GM23338 (cell line): ENCODE data around the gene TMPRSS6. TPM values are rescaled to one million over a fixed set of nuclear protein-coding genes. Genes with fewer than 3 reads are reported as not detected.

ENCODE experiments used
- ATAC-seq: fragments of 200-7000 bp; cut with Tn5 transposase; 3 replicates; pipeline ENCODE4 v1.9.1; 2020
- DNase-seq: peaks from one replicate; pipeline ENCODE4 v3.0.0-alpha.2; 2015; ENCODE audit warnings: low spot score
- H2AFZ ChIP-seq: fragments of 200-600 bp; sonication (generic); 2 replicates; pipeline ENCODE4 v1.8.0; 2016; ENCODE audit warnings: antibody characterized with exemption, mild to moderate bottlenecking, moderate library complexity
- H3F3A ChIP-seq: fragments of 200-600 bp; sonication (generic); replicated peaks from 2 replicates; pipeline ENCODE4 v1.8.0; 2017; ENCODE audit warnings: antibody characterized with exemption, mixed run types, low read depth
- H3K27ac ChIP-seq: fragments of 200-600 bp; sonication (generic); 2 replicates; pipeline ENCODE4 v1.6.1; 2016; ENCODE audit warnings: low read depth
- H3K27me3 ChIP-seq: fragments of 200-600 bp; sonication (generic); 2 replicates; pipeline ENCODE4 v1.8.0; 2016; ENCODE audit warnings: mild to moderate bottlenecking, mixed run types, moderate library complexity; ENCODE audit not compliant: insufficient read depth
- H3K36me3 ChIP-seq: fragments of 200-600 bp; sonication (generic); 2 replicates; pipeline ENCODE4 v1.8.0; 2016; ENCODE audit warnings: mild to moderate bottlenecking; ENCODE audit not compliant: insufficient read depth
- H3K4me1 ChIP-seq: fragments of 200-600 bp; sonication (generic); 2 replicates; pipeline ENCODE4 v1.8.0; 2016; ENCODE audit warnings: mild to moderate bottlenecking, moderate library complexity; ENCODE audit not compliant: insufficient read depth
- H3K4me2 ChIP-seq: fragments of 200-600 bp; sonication (generic); 2 replicates; pipeline ENCODE4 v1.7.1; 2017; ENCODE audit warnings: mixed run types
- H3K4me3 ChIP-seq: fragments of 200-600 bp; sonication (generic); 2 replicates; pipeline ENCODE4 v1.6.1; 2016; ENCODE audit warnings: mixed run types
- H3K79me2 ChIP-seq: fragments of 200-600 bp; sonication (generic); replicated peaks from 2 replicates; pipeline ENCODE4 v1.8.0; 2017; ENCODE audit warnings: mild to moderate bottlenecking; ENCODE audit not compliant: insufficient read depth
- H3K9me2 ChIP-seq: fragments of 200-600 bp; sonication (generic); 2 replicates; pipeline ENCODE4 v1.8.0; 2017; ENCODE audit not compliant: insufficient read depth
- H4K20me1 ChIP-seq: fragments of 200-600 bp; sonication (generic); replicated peaks from 2 replicates; pipeline ENCODE4 v1.8.0; 2017; ENCODE audit warnings: mild to moderate bottlenecking; ENCODE audit not compliant: insufficient read depth
- H3K27ac Mint-ChIP-seq: 2 replicates; pipeline ENCODE4 v1.8.0; 2020; ENCODE audit warnings: inconsistent platforms, mild to moderate bottlenecking, moderate library complexity, mixed read lengths
- H3K27me3 Mint-ChIP-seq: 3 replicates; pipeline ENCODE4 v1.8.0; 2022; ENCODE audit warnings: low read depth, mild to moderate bottlenecking, moderate library complexity, mixed read lengths, inconsistent platforms; ENCODE audit not compliant: insufficient read depth, poor library complexity
- H3K36me3 Mint-ChIP-seq: 3 replicates; pipeline ENCODE4 v1.8.0; 2021; ENCODE audit warnings: low read depth, mild to moderate bottlenecking, inconsistent platforms, moderate library complexity, mixed read lengths
- H3K4me1 Mint-ChIP-seq: 3 replicates; pipeline ENCODE4 v1.8.0; 2020; ENCODE audit warnings: mild to moderate bottlenecking, inconsistent platforms, mixed read lengths
- H3K4me3 Mint-ChIP-seq: 3 replicates; pipeline ENCODE4 v1.8.0; 2021; ENCODE audit warnings: moderate library complexity, mild to moderate bottlenecking, inconsistent platforms, mixed read lengths
- H3K9me3 Mint-ChIP-seq: 3 replicates; pipeline ENCODE4 v1.8.0; 2020; ENCODE audit warnings: moderate library complexity, mild to moderate bottlenecking, inconsistent platforms, mixed read lengths
- CTCF ChIP-seq, 2 experiments: fragments of 200-600 bp in 1 of 2; sonication (generic) in 1 of 2; conservative IDR thresholded peaks; 2 replicates each; pipeline versions ENCODE4 v1.5.1 to v1.6.1; 2016 to 2017; ENCODE audit warnings: antibody characterized with exemption in 2 of 2, low read depth in 2 of 2, mild to moderate bottlenecking in 2 of 2, moderate library complexity in 1 of 2
- JUNB ChIP-seq: IDR thresholded peaks from one replicate; pipeline ENCODE4 v1.6.1; 2016; ENCODE audit warnings: antibody characterized with exemption; ENCODE audit not compliant: unreplicated experiment
- REST ChIP-seq: IDR thresholded peaks from one replicate; pipeline ENCODE4 v1.6.1; 2018; ENCODE audit warnings: antibody characterized with exemption; ENCODE audit not compliant: unreplicated experiment
- polyA plus RNA-seq: library from polyadenylated mRNA; unstranded; fragments of >200 nt; fragmentation: Nextera tagmentation; extraction: Ambion mirVana; gene quantifications from 2 replicates; pipeline ENCODE4 v1.2.1, GENCODE V29; 2016
- total RNA-seq: library from RNA; depleted of rRNA; stranded (reverse); fragments of >200 nt; shearing (Covaris generic); gene quantifications from 2 replicates; pipeline ENCODE4 v1.2.3, GENCODE V29; 2014

Gene TMPRSS6
- total and polyA plus RNA-seq, 2 experiments from 2014 or later: 0.13 TPM; not detected in 1

- no peak overlapping the region for H3K4me3 ChIP-seq
Observed at GRCh38 chr22:37032134-37032534, 77.4 kb downstream of the TMPRSS6 start.

DNA sequence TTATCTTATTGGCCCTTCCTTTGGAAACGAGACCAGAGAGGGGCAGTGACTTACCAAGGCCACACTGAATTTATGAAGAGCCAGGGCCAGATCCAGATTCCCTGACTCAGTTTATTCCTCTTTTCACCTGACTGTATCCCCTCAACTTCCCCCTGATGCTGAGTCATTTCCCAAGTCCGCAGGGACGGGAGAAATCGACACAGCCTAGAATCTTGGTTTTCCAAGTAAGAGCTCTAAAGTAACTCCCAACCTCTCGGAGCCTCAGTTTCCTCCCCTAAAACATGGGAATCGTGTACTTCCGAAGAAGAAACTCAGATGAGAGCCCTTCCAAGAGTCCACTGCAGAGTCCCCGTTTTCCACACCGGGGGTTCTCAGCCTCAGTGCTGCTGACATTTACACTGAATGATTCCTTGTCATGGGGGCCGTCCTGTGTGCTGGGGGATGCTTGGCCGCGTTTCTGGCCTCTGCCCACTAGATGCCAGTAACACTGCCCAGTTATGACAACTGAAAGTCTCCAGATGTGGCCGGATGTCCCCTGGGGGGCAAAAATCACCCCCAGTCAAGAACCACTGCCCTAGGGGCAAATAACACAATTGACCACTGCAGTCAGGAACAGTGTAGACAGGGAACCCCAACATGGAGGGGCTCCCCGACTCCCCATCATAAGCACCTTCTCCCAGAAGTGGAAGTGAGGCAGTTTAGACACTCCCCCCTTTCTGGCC is 78.8 kb downstream of the TMPRSS6 start:
- DNase-seq (no peak), ATAC-seq (peak; percentile 56)
- Histone ChIP-seq H3K79me2 (no peaks in the 10 kb centered on the region), H3K36me3 (peaks cover 3% of the 10 kb centered on the region; the same call in 1 of the 2 replicates), H3K4me1 (peaks cover 14% of the 10 kb centered on the region; the same call in 1 of the 2 replicates), H3K27me3 (no peaks in the 10 kb centered on the region), H3K4me3 (no peak overlapping the region), H3K9me2 (no peaks in the 10 kb centered on the region), H3K27ac (no peak overlapping the region), H3K4me2 (no peak overlapping the region), H3F3A (0 out of 2 replicates have a peak, but pooled peaks cover 7% of the 10 kb centered on the region), H4K20me1 (peaks cover 8% of the 10 kb centered on the region), H2AFZ (no peak overlapping the region)
- H3K9me3 Mint-ChIP-seq: no peaks in the 10 kb centered on the region
- peaks cover 27% of the 10 kb centered on the region for H3K36me3 Mint-ChIP-seq
- H3K27ac Mint-ChIP-seq: peak overlapping the region; percentile 82
- H3K4me3 Mint-ChIP-seq: no peak overlapping the region
- peaks cover 8% of the 10 kb centered on the region for H3K27me3 Mint-ChIP-seq
- H3K4me1 Mint-ChIP-seq: peaks cover 35% of the 10 kb centered on the region
- TF ChIP-seq JUNB (no peak), CTCF (conservative IDR thresholded peaks at IDR 0.05; ENCODE audit: low read depth in 2 of 2) (peak; percentile 45), REST (no peak)

More at GRCh38 chr22:37032134-37032534, 77.4 kb downstream of the TMPRSS6 start:
- no peaks in the 10 kb centered on the region for H3K9me3 Mint-ChIP-seq
- Histone ChIP-seq H3K9me2 (no peaks in the 10 kb centered on the region), H3K36me3 (peaks cover 3% of the 10 kb centered on the region; the same call in 1 of the 2 replicates), H3K27me3 (no peaks in the 10 kb centered on the region), H3K4me1 (peaks cover 14% of the 10 kb centered on the region; the same call in 1 of the 2 replicates), H3K4me2 (no peak overlapping the region), H2AFZ (no peak overlapping the region), H3K79me2 (no peaks in the 10 kb centered on the region), H3K27ac (no peak overlapping the region), H3F3A (0 out of 2 replicates have a peak, but pooled peaks cover 7% of the 10 kb centered on the region), H4K20me1 (peaks cover 8% of the 10 kb centered on the region)
- TF ChIP-seq CTCF (conservative IDR thresholded peaks at IDR 0.05; ENCODE audit: low read depth in 2 of 2): no peak
- H3K36me3 Mint-ChIP-seq: peaks cover 16% of the 10 kb centered on the region; the same call in 2 of the 3 replicates
- ATAC-seq: no peak
- H3K4me1 Mint-ChIP-seq: peaks cover 32% of the 10 kb centered on the region
- DNase-seq: no peak
- H3K27ac Mint-ChIP-seq: no peak overlapping the region
- H3K4me3 Mint-ChIP-seq: no peak overlapping the region
- H3K27me3 Mint-ChIP-seq: peaks cover 7% of the 10 kb centered on the region
